Cerebellar cortex (tissue), 1 donor: Measurements from ENCODE around the gene IFNW1.

Experiments used
- DNase-seq: peaks from one replicate; pipeline ENCODE4 v3.0.0-alpha.2; 2015; ENCODE audit warnings: low spot score

IFNW1 gene

DNA sequence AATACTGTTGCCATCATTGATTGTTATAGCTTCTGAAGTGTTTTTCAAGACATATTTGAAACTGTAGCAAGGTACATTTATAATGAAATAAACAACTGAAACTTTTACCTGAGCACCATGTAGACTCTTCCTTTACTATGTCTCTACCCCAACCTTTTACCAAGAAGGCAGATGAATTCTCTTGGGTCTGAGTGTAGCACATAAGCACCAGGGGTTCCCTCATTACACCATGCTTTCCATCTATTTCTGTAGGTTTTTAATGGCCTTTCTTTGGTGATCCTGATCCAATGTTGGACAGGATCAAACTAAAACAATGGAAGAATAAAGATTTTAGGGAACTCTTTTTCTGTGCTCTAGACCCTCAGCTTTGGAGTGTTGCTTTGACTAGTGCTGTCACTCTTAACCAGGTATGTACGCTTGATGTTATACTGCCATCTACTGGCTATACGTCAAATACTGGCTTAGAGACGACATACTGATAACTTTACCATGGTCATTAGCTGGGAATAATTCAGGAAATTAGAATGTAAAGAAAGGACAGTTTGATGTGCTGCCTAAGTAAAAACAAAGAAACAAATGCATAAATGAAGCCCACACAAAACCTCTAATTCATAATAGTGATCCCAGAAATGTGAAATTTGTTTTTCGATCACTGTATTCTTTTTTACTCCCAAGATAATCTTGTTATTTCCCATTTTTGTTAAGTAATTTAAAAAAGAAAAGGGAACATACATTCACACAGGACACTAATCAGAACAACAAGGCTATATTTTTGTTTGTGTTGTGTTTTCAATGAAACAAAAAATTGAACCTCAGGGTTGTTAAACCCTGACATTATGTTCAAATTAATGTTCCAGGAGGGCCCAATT lies 30.7 kb downstream of the IFNW1 start:
- DNase-seq, result peak; percentile 83

DNA sequence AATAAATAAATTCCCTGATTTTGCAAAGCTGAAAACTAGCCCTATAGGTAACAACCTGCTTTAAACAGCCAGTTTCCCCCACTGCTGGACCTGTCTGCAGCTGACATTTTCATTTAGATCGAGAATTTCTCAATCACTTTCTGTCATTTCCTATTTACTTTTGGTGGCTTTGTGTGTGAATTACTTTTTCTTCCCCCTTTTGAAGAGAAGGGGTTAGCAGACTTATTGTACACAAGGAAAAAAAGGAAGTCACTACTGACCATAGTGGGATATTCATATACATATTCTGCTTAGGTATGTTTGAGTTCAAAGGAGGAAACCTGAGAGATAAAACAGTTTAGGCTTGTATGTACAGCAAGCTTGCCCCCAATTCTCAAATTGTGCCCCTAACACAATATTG lies 36.8 kb downstream of the IFNW1 start:
- no peak for DNase-seq

DNA sequence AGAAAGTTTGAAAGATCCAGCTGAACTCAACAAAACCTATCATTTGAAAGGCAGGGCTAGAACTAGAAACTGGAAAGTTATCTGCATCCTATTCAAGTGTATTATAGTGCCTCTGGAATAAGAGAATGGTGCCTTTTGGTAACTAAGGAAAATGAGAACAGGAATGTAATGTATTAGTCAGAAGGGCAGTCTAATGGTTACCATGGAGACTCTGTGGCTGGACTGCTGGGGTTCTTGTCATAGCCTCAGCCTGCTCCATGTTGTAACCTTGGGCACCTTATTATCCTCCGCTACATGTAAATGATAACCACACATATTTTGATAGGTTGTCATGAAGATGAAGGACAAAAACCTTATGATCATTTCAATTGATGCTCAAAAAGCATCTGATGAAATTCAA lies 39.3 kb downstream of the IFNW1 start:
- no peak for DNase-seq

DNA sequence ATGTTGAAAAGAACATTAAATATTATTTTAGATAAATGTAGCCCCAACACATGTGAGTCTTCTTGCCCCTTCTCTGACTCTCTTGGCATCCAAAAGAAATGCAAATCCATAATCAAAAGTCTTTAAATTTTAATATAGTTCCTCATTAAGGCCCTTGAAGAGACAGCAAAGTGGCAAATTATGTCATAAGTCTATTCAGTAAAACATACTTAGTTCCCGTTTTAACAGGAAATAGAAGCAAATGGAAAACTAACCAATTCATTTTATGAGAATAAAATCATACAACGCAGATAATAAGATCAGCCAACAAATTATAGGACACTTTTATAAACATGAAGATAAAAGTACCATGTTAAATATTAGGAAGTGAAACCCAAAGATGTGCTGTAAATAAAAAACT lies 43.8 kb downstream of the IFNW1 start:
- no peak for DNase-seq

DNA sequence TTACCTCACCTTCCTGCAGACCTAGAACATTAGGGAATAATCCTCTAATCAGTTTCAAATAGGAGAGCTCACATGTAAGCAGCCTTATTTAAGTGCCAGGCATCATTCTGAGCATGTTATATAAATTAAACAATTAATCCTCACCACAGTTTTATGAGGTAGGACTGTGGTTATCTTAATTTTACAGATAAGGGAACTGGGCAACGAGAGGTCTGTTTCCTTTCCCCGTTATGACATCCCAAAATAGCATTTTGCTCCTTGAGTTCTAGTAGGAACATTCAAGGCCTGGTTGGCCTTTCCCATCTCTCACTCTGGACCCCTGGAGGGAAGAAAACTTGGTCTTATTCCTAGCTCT lies 44.8 kb downstream of the IFNW1 start:
- no peak for DNase-seq

DNA sequence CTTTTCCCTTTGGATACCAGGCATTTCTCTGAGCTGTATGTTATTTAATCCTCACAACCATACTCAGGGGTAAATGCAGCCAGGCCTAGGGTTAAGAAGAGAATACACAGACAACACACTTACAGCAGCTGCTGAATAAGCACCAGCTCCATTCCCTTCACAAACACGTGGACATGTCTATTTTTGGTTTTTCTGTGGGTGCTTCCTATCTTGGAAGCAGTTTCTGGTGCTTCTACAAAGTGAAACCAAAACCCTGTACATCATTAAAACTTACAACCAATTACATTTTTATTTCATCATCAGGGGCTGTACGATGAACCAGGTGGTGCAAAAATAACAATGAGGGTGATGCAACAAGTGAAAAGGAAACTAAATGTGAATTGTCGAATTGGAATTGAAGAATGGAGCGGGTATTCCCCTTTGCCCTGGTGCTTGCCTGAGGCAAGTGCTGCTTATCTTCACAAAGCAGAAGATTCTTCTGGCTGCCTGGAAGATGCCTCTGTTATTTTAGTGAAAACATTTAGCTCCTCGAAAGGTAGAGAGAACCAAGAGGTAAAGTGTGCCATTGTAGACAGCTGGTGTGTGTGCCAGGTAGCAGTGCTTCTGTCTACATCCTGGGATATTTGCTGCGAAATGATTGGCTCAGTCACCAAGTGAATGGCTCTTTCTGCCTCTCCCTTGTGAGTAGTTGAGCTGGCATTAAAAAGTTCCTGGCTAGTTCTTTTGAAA lies 45.3 kb downstream of the IFNW1 start:
- no peak for DNase-seq

DNA sequence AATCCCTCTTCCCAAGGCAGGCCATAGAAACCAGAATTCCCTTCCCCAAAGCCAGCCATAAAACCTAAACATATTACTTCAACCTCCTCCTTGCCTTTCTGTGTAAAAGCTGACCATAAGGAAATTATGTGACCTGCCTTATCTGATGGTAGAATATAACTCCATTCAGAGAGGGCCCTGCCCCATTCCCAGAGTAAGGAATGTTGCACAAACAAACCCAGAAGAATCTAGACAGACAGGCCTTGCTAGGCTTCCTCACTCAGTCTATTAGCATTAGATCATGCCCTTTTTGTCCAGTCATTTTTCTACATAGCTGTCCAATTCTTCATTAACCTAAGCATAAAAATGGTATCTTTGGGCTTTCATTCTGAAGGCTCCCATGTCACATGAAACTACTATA lies 46.1 kb downstream of the IFNW1 start:
- DNase-seq, result no peak
